ENCODE measurements around the gene DPM2. TPM values are rescaled to one million over a fixed set of nuclear protein-coding genes. Genes with fewer than 3 reads are reported as not detected.
A peak's percentile ranks its signal among the peaks of the same experiment; 100 is the strongest.

Gene DPM2
- 1.4 TPM for total RNA-seq (ENCODE audit: insufficient read depth, low replicate concordance)

GRCh38 chr9:127937388-127938297, at the start of gene DPM2:
DPM2 (minus strand) TSS chr9:127937854; CDS start chr9:127937820, 34 bp downstream.
- DNase-seq (ENCODE audit: low spot score): peak; percentile 95

DNA sequence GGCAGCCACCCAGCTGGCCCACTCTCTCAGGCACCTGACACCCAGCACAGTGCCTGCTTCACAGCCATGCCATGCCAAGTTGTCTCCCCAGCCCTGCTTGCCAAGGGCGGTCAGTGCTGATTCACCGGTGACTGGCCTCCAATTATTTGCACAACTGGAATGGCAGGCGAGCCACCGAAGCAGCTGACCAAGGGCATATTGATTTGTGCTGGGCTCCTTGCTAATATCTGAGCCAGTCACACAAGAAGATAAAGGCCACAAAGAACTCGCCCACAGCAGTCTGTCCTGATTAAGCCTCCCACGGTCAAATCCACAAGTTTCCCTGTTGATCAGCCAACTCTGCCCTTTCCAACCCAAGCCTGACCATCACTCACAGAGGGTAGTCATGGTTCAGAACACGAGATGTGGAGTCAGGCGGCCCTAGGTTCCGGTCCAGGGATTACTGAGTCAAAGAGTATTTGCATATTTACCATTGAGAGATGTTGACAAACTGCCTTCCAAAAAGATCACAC, 49.5 kb upstream of the DPM2 start:
- no peak for DNase-seq (ENCODE audit: low spot score)

DNA sequence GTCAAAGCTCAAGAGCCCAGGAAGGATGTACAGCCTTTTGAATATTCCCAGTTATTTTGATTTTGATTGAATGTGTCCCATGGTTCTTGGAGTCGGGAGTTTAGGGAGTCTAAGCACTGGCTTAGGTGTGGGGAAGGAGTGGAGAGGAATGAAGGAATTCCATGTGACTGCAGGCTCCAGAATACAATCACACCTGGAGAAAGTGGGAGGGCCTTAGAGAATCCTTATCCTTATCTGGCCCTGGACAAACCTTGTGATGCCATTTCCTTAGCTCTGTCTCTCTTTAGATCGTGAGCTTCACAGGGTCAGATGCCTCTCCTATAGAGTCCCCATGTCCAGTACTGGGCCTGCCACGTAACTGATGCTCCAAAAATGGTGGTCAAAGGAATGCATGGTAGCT, 47.4 kb upstream of the DPM2 start:
- no peak for DNase-seq (ENCODE audit: low spot score)

DNA sequence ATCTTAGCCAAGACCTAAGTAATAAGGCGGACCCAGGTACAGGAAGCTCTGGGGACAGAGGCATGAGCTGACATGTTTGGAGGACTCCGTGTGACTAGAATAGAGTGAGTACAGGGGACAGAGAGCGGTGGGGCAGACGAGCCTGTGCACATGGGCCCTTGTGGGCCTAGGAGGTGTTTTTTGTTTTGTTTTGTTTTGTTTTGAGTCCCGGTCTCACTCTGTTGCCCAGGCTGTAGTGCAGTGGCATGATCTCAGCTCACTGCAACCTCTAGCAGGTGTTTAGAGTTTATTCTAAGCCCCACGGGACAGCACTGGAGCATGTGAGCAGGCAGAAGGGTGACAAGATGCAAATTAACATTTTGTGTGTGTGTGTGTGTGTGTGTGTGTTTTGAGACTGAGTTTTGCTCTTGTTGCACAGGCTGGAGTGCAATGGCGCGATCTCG, 46.2 kb upstream of the DPM2 start:
- DNase-seq (ENCODE audit: low spot score): no peak

DNA sequence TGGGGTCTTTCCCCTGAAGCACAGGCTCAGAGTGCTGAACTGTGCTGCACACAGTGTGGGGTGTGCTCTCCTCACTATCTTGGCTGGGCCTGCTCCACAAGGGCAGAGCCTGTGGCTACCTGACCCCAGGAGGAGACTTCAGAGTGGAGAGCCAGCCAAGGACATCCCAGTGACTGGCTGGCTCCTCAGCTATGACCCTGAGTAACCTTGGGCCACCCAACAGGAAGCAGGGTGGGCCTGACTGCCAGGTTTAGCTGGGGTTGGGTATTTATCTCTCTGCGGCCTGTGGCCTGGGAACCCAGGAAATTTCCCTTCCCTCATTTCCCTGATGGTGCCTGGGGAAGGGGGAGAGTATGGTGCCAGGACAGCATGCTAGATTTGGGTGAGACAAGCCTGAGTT, 45.3 kb upstream of the DPM2 start:
- no peak for DNase-seq (ENCODE audit: low spot score)

DNA sequence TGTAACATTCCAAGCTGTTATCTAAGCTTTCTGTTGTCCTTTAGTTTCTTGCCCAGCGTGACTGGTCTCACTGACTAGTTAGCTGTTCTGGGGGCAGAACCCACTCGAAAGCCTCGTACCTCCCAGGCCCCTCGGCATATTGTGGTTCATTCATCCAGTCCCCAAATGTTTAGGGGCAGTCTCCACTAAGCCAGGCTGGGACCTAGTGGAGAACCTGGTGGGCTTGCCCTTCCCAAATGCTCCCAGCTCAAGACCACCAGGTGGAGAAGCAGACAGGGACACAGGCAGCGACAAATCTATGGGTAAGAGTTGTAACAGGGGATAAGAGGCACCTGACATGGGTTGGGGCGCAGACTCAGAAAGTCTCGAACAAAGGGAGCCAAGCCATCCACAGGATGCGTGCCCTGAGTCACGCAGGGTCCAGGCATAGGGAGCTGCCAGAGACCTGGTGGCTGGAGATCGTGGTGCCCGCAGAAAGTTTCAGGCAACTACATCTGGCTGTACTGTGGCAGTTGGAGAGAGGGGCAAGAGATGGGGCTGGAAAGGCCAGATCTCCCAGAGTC, 44.0 kb upstream of the DPM2 start:
- no peak for DNase-seq (ENCODE audit: low spot score)

GRCh38 chr9:127980706-127981558, 43.3 kb upstream of the DPM2 start, which contains the start of gene EEIG1:
EEIG1 (minus strand) TSS chr9:127980989; CDS start chr9:127980137, 852 bp downstream.
- DNase-seq (ENCODE audit: low spot score): peak; percentile 98

- peak; percentile 45 for DNase-seq (ENCODE audit: low spot score)
Measured at GRCh38 chr9:127980060-127980705, 42.5 kb upstream of the DPM2 start.

DNA sequence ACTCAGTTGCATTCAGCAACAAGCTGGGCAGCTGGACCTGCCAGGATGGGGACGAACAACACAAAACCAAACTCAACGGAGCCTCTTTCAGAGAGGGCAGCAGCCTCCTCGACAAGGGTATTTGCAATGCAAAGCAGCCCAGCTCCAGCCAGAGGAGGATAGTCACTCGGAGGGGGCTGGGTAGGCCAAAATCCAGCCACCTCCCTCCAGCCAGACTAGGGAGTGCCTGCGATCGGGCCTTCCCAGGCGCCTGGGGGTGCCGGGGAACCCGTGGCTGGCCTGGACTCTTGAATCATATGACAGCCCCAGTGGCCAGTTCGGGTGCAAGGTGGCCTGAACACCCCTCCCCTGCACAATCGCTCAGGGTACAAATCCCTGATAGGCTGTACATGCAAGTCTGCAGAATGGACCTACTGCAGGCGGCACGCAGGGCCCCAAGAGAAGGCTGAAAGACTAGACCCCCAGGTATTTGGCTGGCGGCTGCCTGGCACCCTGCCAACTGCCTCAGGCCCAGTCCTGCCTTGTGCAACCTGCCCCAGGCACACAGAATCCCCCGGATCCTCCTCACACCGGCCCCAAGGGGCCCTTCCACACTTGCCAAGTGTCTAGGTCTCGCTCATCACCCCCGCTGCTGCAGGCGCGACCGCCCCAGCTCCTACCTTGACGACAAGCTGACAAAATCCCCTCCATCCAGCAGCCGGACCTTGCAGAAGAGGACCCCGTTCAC, 41.8 kb upstream of the DPM2 start:
- DNase-seq (ENCODE audit: low spot score): peak; percentile 70

DNA sequence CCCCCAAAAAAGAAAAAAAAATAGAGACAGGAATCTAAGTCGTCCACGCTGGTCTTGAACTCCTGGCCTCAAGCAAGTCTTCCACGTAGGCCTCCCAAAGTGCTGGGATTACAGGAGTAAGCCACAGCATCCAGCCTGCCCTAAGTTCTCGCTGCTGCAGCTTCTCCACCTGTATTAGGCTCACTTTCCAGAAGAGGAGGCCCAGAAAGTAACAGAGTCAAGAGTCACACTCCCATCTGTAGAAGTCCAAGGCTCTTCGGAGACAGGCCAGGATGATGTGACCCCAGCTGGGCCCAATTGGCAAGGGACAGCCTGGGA, 41.3 kb upstream of the DPM2 start:
- DNase-seq (ENCODE audit: low spot score): no peak

DNA sequence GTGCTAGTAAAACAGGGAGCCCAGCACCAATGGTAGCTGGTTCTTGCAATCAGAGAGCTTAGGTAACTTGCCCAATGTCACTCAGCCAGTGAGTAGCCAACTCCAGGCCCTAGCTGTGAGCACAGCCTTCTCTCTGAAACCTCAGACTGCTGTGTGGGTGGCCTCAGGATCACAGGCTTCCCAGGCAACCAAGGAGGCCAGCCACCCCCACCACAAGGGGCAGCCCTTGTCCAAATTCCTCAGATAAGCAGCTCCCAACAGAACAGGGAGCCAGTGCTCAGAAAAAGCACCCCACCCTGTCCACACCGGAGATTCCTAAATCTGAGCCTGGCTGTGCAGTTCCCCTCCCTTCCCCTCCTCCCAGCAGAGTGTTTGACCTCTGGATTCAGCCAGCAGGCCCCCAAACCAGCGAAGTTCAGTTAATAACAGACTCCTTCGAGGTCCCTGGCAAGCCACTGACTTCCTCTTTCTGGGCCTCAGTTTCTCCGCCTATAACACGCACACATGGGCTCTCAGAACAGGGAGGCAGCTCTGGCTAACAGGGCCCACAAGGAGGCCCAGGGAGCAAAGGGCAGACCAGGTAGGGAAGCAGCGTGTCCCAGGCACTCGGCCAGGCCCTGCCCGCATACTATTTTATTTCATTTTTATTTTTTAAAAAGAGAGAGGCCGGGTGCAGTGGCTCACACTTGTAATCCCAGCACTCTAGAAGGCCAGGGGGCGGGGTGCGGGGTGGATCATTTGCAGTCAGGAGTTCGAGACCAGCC, 40.4 kb upstream of the DPM2 start:
- DNase-seq (ENCODE audit: low spot score): peak; percentile 83

DNA sequence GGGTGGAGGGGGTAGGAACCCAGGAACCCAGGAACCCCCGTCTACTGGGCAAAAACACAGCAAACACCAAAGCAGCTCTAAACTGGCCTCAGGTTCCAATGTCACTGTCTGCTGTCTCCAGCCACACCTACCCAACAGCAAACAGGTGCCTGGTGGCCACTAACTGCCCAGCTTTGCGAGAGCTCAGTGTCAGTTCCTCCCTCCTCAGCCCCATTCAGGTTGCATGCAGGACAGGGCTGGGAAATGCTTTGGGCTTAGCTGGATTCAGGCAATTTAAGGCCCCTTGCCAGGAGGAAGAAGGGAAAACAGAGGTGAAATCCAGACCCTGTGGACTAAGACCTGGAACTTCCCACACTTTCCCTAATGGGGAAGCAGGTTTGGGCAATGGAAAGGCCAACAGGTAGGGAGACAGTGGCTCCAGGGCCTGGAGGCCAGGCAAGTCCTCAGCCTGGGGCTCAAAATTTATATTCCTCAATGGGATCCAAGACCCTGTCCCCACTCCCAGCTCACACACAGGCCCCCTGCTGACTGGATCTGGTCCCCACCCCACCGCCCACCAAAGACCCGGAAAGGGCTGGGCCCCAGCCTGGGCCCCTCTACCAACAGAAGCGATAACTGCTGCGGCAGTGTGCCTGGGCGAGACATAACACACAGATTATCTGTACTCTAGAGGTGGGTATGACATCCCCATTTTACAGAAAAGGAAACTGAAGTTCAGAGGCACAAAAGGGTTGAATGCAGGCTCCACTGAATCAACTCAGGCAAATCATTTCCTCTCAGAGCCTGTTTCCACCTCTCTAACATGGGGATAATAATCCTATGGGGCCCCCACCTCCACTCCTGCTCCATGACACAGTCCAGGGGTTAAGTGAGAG, 39.6 kb upstream of the DPM2 start:
- no peak for DNase-seq (ENCODE audit: low spot score)

DNA sequence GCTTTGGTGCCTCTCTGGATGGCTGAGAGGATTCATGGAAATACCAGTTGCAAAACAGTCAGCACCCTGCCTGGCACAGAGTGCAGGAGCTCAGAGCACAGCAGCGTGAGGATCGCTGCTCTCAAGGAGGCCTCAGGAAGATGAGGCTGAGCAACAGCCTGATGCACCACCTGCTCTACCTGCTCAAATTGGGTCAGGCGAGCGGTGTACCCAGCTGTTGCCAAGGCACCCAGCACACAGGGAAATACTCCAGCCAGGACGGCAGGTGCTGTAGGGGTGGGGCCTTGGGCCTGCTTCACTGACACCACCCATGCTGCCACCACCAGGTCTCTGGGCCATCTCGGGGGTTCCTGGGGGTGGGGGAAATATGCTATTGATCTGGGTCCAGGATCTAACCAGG, 38.8 kb upstream of the DPM2 start:
- no peak for DNase-seq (ENCODE audit: low spot score)

DNA sequence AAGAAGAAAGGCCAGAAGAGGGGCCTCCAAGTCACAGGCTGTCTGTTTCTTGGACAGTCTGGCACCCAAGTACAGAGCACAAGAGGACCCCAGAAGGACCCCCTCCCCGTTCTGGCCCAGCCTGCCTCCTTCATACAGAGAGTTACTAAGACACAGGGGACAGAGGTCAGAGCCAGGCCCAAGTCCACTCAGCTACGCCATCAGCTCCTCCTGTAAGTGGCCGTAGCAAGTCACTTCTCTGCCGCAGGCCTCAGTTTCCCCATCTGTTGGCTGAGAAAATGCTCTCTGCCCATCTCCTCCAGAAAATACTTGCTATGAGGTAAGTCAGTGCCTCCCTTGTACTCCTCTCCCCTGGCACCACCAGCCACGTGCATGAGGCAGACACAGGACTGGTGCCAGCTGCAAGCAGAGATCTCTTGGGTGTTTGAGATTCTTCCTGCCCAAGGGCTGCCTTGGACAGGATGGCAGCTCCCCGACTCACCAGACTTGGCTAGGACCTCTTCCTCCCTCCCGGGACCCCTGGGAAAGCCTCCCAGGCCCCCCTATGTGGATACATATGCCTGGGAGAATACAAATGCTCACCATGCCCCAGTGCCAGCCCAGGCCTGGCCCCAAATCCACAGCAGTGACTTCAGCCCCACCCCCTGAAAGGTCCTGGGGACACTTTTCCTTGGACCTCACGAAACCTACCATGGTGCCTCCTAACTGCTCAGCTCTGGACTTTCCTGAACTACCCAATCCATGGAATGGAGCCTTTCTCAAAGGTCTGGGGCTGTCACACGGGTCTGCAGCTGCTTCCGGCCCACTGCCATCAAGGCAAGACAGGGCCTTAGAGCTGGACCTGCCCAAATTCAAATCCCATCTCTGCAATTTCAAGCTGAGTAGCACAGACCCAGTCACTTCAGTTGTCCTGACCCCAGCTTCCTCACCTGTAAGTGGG, 38.0 kb upstream of the DPM2 start:
- no peak for DNase-seq (ENCODE audit: low spot score)

DNA sequence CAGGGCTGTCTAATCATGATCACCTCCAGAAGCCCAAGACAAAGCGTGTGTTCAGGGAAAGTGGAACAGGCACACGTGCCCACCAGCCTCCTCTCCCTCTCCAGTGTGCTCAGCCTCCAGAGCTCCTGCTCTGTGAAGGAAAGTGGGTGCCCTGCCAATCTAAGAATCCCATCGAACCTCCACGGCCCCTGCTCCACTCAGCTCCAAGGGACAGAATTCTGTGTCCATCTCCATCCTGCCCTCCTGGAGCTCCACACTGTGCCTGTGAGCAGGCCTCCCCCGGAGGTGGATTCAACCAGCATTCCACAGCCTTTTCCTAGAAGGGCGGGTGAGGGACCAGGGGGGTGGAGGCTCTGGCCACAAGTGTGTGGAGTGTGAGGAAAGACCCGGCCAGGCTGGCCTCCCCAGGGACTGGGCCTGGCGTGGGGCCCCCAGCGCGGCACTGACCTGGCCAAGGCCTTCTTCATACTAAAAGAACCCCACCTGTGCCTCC, 37.2 kb upstream of the DPM2 start:
- no peak for DNase-seq (ENCODE audit: low spot score)

GRCh38 chr9:127974001-127974768, 36.5 kb upstream of the DPM2 start:
- no peak for DNase-seq (ENCODE audit: low spot score)
